HTERT RPE-1 (cell line): Measurements from ENCODE around the gene GALNTL6.
"Not testable (repeated sequence)": the region's sequence is repeated elsewhere in the genome, so short reads cannot be mapped to it uniquely, and the experiment has no call there.

Experiments
- in situ Hi-C: fragments of 300-500 bp; cut with MboI; formaldehyde crosslinking; loops from 4 replicates; pipeline ENCODE4 v1.14.3; 2020; ENCODE audit warnings: low sequenced_read_pairs

The GALNTL6 gene

DNA sequence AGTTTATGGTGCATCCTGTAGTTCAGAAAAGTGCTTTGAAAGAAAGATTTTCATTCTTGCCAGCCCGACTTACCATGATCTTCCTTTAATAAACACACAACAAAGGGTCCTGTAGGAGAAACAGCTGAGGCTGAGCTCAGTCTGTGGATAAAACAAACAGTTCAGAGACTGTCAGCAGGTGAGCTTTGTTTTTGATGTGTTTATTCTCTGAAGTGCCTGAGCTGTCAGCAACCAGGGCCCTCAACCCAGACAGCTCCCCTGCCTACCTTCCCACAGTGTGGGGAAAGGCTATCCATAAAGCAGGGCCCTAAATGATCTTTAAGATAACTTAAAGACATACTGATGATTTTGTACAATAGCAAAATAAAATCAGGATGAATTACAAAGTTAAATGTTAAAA lies 896.2 kb downstream of the GALNTL6 start:
- in situ Hi-C loops: no loop called here

DNA sequence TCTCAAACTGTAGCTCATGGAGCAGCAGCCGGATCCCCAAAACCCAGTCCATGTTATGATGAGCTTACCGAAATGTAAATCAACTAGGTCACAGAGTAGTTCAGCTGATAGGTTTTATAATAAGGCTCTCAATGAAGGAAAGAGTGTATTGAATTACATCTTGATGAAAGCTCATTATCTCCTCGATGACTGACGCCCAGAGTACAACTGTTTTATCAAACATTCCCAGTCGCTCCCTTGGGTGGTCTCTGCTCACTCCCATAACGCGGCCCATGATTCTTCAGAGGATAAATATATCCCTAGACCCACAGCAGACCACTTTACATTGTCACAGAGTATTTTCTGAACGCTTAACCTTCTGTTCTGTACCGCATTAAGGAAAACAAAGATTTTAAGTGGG lies 903.1 kb downstream of the GALNTL6 start:
- in situ Hi-C loops: no loop called here

DNA sequence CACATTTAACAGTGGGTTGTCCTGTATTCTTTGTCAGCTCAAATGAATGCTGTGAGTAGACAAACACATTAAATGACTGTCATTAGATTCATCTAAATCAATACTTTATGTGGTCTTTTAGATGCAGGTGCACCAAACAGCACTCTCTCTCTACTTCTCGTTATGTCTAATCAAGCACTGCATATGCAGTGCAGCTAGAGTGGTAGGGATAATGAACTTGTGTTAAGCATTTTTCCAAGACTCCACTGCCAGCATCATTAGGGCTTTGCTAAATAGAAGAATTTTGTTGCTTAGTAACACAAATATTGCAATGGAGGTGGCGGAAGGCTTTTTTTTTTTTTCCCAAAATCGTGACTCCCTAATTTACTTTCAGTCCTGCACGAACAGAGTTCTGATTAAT lies 908.5 kb downstream of the GALNTL6 start:
- in situ Hi-C loops: no loop called here

DNA sequence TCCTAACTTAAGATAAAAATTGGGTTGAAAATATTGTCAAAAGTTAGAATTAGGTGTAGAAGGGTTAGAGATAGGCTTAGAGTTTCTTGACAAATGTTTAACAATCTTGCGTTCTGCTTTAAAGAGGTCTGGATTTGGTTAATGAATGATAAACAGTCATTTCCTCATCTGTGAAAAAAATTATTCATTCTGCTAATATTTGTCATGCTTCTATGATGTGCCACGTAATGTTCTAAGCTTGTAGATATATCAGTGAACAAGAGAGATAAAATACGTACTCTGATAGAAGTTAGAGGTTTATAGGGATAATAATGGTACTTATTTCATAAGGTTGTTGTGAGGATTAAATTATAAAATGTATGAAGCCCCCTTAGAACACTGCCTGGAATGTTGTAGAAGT lies 912.4 kb downstream of the GALNTL6 start:
- in situ Hi-C loops: no loop called here

DNA sequence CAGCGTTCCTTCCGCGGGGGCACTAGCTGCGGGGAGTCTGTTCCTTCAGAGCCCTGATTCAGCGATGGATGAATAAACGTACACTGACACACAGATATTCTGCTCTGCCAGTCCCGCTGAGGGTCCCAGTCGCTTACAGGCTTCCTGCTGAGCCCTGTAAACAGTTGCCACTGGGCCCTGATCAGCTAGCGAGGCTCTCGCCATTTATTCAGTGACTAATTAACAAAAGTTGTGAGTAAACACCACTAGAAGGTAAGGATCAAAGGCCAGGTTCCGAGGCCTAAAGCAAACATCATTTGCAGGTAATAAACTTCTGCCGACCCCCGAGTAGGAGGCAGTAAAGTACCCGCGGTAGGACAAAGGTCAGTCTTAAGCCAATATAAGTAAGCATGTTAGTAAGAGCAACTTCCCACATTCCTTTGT lies 912.8 kb downstream of the GALNTL6 start:
- in situ Hi-C loops: no loop called here

DNA sequence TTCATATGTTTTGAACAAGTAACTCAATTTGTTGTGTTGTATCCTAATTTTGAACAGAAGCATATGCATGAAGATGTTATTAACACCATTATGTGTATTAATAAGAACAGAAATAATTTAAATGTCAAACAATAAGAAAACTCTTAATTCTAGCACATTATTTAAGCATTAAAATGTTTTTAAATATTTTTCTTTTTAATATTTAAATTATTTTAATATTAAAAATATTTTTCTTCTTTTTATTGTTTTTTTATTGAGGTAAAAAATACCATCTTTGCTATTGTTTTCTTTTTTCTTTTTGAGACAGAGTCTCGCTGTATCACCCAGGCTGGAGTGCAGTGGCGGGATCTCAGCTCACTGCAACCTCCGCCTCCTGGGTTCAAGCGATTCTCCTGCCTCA lies 914.4 kb downstream of the GALNTL6 start:
- in situ Hi-C loops: no loop called here

DNA sequence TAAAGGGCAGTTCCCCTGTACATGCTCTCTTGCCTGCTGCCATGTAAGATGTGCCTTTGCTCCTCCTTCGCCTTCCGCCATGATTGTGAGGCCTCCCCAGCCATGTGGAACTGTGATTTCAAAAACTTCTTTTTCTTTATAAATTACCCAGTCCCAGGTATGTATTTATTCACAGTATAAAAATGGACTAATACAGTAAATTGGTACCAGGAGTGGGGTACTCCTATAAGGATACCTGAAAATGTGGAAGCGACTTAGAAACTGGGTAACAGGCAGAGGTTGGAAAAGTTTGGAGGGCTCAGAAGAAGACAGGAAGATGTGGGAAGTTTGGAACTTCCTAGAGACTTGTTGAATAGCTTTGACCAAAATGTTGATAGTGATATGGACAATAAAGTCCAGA lies 920.4 kb downstream of the GALNTL6 start:
- in situ Hi-C loops: not testable (repeated sequence)

DNA sequence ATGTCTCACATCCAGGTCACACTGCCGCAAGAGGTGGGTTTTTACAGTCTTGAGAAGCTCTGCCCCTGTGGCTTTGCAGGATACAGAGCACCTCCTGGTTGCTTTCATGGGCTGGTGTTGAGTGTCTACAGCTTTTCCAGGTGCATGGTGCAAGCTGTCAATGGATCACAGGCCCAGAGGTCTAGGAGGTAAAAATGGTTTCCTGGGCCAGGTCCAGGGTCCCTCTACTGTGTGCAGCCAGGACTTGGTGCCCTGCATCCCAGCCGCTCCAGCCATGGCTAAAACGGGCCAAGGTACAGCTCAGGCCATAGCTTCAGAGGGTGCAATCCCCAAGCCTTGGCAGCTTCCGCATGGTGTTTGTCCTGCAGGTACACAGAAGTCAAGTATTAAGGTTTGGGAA lies 921.4 kb downstream of the GALNTL6 start:
- in situ Hi-C loops: no loop called here

DNA sequence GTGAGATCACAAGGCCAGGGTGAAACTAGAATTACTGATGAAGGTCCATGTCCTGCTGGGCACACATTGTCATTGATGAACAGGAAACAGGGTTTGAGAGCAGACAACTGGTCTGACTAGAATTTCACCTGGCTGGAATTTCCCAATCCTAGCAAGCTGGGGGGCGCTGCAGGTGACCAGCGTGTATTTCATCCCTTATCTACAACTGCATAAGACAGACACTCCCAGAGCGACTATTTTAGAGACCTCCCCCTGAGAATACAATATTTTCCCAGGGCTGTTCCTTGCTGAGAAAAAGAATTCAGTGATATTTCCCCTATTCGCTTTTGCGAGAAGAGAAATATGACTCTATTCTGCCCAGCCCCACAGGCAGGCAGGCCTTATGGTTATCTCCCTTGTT lies 922.8 kb downstream of the GALNTL6 start:
- in situ Hi-C loops: no loop called here

DNA sequence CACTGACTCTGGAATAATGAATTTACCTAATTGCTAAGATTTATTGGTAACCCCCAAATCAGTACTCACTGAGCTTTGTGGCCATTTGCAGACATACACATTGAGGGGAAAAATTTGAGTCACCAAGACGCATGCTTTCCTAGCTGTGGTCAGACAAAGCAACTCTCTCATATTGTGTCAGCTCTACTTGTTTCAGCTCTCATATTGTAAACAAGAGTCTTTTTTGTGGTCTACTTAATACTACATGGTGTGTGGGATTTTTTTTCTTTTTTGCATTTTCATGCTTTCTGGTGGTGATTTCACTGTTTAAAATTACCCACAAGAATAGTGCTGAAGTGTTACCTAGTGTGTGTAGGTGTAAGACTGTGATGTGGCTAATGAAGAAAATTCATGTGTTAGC lies 927.2 kb downstream of the GALNTL6 start:
- in situ Hi-C loops: no loop called here

DNA sequence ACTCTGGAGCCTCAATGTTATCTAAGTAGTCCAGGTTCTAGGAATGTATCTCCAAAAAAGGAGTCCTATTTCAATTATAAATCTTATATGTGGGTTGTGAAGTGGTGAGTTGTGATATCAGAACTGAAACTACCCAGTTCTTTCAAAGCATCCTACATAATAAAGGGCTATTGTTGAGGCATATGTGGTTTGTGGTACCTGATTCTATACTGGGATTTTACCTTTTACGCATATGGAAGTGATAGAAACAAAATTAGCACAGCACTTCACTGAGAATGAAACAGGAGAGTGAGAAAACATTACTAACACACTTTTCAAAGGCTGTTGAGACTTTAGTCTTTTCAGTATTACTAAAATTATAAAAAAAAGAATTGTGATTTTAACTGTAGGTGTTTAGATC lies 937.7 kb downstream of the GALNTL6 start:
- in situ Hi-C loops: no loop called here

DNA sequence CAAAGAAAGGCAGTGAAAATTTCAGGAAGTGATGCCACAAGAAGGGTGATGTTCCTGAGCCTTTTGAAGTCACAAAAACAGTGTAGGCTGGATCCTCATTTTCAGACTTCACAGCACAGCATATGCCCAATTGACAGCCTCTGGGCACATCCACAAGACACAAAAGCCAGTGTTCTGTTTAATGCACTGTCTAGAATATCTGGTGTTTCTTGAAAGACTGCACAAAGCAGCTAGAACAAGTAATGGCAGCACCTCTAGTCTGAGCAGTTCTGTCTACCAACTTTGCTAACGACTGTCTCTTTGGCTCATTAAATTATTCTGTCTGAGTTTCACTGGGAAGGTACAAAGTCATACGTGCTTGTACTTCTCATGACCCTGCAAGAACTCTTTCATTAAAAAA lies 938.3 kb downstream of the GALNTL6 start:
- in situ Hi-C loops: no loop called here

DNA sequence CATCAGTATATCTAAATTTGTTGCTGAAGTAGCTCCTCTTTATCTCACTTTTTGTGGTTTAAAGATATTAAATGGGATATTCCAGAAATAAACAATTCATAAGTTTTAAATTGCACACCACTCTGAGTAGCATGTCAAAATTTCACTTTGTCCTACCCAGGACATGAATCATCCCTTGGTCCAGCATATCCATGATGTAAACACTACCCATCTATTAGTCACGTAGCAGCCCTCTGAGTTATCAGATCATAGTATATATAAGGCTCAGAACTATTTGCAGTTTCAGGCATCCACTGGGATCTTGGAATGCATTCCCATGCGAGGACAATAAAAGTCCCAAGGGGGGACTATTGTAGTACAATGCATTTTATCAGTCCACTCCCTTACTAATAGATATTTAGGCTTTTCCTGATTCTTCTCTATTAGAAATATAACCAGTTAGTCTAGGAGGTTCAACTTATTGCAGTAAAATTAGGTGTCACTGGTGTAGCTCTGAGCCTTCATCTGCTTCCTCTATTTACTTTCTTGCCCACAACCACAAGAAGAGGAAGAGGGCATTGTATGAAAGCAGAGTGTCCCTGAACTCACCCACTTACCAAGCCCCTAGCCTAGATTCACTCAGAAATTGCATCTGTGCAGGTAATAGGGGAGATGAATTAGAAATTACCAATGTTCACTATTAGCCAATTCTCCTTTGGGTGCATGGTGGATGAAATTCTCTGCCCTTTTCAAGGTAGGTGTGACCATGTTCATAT lies 945.6 kb downstream of the GALNTL6 start:
- in situ Hi-C loops: no loop called here

DNA sequence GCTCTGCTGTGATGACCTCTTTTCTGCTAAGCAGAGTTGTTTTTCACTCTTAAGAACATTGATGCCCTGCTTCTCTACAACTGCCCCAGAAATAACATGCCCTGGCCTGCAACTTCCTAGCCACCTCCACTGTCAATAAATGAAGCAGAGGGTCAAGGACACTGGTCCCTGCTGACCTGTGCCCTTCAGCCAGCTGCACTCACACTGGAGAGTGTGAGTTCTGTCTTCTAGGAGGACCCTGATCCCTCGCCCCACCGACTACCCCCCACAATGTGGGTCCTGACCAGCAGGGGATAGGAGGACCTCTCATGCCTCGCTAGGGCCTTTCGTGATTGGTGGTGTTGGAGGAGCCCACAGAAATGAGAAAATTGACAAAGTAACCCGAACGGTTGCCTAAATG lies 947.3 kb downstream of the GALNTL6 start:
- in situ Hi-C loops: no loop called here

DNA sequence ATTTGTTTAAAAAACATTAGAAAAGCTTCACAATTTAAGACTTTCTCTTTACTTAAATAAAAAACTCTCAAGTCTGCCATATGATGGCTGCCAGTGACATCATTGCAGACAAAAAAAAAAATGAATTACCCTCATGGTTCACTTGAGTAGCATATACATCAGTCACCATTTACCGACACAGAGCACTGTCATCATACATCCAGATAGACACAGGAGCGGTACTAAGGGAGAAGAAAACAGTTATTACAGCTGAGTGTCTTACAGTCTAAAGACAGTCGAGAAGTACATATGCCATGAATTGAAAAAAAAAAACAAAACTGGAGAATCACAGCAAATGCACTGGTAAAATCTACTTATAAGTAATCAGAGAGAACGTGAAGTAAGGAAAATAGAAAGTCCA lies 949.7 kb downstream of the GALNTL6 start:
- in situ Hi-C loops: no loop called here

DNA sequence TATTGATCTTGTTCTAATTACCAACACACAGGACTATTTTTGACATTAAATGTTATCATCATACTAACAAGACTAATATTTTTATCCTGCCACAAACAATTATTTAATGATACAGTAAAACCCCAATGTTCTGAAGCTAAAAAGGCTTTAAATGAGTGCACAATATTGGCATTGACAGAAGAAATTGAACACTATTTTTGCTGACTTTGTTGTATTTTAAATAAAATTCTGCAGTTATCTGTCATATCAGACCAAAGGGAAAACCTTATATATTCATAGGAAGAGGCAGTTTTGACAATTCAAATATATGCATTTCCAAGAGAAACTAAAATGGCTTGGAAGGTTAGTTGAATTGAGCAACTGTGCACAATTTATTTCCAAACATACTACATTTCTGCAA lies 957.6 kb downstream of the GALNTL6 start:
- in situ Hi-C loops: no loop called here

DNA sequence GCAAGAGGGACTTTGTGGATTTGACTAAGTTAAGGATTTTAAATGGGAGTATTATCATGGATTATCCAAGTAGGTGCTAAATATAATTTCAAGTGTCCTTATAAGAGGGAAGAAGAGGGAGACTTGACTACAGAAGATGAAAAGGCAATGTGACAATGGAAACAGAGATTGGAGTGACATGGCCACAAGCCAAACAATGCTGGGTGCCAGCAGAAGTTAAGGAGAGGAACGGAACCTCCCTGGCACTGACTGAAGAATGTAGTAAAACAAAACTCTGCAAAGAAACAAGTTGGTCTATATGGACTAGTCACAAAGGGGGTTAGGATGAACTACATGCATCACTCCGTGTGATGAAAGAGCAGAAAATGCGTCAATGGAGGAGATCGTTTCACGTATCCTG lies 959.6 kb downstream of the GALNTL6 start:
- in situ Hi-C loops: no loop called here

DNA sequence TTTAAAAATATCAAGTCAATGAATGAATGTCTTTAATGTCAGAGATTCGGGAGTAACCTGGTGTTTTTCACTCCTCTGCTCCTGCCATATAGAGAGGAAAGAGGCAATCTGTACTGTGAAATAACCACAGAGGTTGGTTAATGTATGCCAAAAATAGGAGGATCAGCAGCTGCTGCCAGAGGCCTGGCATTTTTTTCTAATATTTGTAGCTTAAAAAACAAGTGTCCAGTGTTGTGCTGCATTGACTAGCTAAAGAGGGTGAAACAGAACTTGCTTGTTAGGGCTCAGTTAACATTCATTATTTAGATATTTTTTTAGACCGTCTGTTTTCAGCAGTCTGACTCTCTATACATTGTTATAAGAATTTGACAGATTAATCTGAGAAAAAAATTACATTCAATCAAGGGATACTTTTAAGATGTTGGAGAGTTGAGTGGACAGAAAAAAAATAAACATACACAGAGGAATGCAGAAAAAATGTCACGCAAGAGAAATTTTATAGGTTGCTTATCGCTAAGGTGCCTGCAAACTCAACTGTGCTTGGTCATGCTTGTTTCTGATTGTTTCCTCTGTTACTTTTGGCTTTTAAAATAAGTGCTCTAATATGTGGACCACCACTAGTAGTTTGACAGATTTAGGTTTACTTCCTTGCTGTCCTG lies 963.1 kb downstream of the GALNTL6 start:
- in situ Hi-C loops: no loop called here

DNA sequence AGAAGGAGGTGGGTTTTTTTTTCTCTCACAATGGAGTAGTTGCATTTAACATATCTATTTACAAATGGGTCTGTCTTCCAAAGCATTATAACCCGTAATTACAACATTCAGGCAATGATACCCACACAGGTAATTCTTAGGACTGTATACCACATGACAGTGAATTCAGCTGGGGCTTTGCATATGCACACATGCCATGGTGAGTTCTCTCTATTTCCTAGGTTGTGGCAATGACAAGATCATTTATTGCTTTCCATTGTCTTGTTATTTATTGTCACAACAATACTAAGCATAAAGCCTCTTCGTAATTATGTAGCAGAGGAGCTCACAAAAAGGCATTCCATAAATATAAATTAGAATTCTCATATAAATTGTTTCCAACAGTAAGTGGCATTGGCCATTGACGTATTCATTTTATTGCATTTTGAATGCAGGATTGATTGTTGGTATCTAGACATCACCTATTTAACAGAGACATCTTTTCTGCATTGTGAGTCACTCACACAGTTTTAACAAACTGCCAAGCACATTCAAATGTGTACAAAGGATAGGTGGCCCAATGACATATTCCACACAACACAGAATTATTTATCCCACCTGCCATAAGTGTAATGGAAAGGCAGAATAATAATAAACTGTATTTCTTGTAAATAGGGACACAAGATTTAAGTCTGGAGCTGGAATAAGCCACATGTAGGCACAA lies 964.7 kb downstream of the GALNTL6 start:
- in situ Hi-C loops: no loop called here

DNA sequence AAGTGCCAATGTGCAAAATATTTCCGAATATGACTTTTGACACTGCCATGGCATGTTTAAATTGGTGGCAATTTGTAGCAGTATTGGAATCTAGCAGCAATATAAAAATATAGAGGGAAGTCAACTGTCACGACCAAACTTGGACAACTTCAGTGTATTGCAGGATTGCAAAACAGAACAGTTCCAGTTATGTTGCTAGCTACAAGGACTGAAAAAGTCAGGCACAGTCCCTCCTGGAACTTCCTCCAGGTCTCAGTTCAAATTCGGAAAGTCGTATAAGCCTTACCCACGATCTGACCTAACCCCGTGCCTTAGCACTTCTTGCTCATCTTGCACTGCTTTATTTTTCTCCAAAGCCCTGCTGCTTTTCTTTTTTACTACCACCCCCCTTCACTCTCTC lies 965.4 kb downstream of the GALNTL6 start:
- in situ Hi-C loops: no loop called here

DNA sequence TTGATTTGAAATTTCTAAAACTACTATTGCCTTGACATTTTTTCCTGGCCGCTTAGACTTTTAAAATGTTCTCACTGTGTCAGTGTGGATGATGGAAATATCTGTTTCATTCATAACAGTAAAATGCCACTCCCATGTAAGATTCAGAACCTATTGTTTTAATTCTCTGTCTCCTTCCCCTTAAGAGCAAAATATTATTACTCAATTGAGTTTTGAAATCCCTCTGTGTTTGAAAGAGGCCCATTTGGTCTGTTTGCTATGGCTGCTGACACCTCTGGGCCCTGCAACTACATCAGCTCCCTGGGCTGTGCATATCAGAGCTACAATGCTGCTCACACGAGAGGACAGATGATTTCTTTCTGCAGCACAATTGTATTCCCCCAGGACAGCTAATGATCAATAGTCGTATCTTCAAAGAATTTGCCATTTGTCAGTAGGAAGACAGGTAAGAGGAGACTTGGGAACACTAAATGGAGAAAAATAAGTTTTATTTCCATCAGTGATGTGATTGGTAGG lies 967.4 kb downstream of the GALNTL6 start:
- in situ Hi-C loops: no loop called here

DNA sequence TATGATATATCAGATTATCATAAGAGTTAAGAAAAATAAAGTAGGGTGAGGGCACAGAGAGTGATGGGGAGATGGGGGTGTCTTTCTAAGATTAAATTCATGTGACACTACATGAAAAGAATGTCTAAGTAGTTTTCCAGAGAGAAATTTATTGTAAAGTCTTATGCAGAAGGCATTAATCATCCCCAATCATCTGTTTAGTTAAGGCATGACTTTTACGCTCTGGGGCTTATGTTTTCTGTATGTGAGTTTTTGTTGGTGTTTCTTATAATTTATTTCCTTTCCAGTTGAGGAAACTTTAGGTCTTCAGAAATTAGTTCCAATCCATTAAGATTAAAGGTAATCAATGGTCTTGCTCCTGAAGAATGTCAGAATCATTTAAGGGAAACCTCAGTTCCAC lies 972.4 kb downstream of the GALNTL6 start:
- in situ Hi-C loops: no loop called here
